Neutrophil (primary cell): ENCODE results near the gene VPS35L.

Source experiments
- H3K27ac ChIP-seq: fragments of 200-600 bp; sonication (generic); 2 replicates; pipeline ENCODE4 v1.5.1; 2016; ENCODE audit warnings: mild to moderate bottlenecking, moderate library complexity
- H3K27me3 ChIP-seq: fragments of 200-600 bp; sonication (generic); 2 replicates; pipeline ENCODE4 v1.6.0; 2016; ENCODE audit warnings: mild to moderate bottlenecking
- H3K36me3 ChIP-seq: fragments of 200-600 bp; sonication (generic); 2 replicates; pipeline ENCODE4 v1.5.1; 2017
- H3K4me1 ChIP-seq, 2 experiments: fragments of 200-600 bp in 1 of 2; sonication (generic) in 1 of 2; 1 replicate in 1 of 2; 2 replicates in 1 of 2; pipeline versions ENCODE4 v1.5.1 to v1.6.1; 2013 to 2016; ENCODE audit warnings: low read depth in 1 of 2, low read length in 1 of 2, mild to moderate bottlenecking in 1 of 2, moderate library complexity in 1 of 2; ENCODE audit not compliant: control insufficient read depth in 1 of 2, insufficient read depth in 1 of 2
- H3K4me3 ChIP-seq, 2 experiments: fragments of 200-600 bp in 1 of 2; sonication (generic) in 1 of 2; 1 replicate in 1 of 2; 2 replicates in 1 of 2; pipeline ENCODE4 v1.5.1; 2013 to 2016; ENCODE audit warnings: low read depth in 1 of 2, low read length in 1 of 2, mild to moderate bottlenecking in 1 of 2, moderate library complexity in 1 of 2
- H3K9me3 ChIP-seq: fragments of 200-600 bp; sonication (generic); 2 replicates; pipeline ENCODE4 v1.5.1; 2016
- TF ChIP-seq, protein P1 (sequence below): fragments of 200-600 bp; sonication (generic); IDR thresholded peaks from 2 replicates; pipeline ENCODE4 v1.5.1; 2016; ENCODE audit warnings: antibody characterized with exemption

The VPS35L gene

DNA sequence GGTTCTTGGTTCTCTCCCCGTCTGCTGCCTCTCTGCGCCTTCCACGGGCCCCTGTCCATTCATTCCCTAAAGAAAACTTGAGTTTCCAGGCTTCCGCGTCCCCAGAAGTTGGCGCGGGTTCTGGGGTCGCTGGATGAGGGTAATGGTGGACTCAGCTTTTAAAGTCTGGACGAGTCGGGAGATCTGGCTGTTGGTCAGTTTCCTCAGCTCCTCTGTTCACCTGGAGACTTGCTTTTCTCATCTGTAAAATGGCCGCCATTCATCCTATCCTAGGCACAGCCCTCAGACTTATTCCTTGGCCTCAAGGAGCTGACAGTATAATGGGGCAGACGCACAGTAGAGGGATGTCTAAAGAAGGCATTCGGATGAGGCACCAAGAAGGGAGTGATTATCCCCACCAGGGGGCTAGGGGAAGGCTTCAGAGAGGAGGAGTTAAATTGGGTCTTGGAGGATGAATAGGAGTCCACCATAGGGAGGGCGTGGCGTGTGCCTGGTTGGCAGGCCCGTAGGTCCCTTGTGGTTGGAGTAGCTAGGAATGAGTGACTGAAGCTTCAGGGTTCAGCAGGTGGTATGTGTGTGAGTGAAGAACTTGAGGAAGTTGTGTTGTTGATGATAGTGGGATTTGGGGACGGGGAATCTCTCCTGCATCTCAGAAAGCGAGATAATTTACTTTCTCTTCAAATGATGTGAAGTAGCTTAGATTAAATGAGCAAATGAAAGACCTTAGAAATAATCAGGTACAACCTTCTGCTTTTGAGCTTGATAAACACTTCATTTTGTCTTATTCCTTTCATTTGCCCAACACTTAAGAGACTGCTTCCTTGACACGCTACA is 652 bp downstream of the VPS35L start:
- Histone ChIP-seq H3K4me3 (peak overlapping the region; percentile 79 to 91), H3K9me3 (no peaks in the 10 kb centered on the region), H3K27ac (peak overlapping the region; percentile 76), H3K4me1 (peaks cover 16% of the 10 kb centered on the region in 2 experiments), H3K36me3 (peaks cover 9% of the 10 kb centered on the region), H3K27me3 (no peaks in the 10 kb centered on the region)
- TF ChIP-seq, protein P1, sequence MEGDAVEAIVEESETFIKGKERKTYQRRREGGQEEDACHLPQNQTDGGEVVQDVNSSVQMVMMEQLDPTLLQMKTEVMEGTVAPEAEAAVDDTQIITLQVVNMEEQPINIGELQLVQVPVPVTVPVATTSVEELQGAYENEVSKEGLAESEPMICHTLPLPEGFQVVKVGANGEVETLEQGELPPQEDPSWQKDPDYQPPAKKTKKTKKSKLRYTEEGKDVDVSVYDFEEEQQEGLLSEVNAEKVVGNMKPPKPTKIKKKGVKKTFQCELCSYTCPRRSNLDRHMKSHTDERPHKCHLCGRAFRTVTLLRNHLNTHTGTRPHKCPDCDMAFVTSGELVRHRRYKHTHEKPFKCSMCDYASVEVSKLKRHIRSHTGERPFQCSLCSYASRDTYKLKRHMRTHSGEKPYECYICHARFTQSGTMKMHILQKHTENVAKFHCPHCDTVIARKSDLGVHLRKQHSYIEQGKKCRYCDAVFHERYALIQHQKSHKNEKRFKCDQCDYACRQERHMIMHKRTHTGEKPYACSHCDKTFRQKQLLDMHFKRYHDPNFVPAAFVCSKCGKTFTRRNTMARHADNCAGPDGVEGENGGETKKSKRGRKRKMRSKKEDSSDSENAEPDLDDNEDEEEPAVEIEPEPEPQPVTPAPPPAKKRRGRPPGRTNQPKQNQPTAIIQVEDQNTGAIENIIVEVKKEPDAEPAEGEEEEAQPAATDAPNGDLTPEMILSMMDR: no peak

DNA sequence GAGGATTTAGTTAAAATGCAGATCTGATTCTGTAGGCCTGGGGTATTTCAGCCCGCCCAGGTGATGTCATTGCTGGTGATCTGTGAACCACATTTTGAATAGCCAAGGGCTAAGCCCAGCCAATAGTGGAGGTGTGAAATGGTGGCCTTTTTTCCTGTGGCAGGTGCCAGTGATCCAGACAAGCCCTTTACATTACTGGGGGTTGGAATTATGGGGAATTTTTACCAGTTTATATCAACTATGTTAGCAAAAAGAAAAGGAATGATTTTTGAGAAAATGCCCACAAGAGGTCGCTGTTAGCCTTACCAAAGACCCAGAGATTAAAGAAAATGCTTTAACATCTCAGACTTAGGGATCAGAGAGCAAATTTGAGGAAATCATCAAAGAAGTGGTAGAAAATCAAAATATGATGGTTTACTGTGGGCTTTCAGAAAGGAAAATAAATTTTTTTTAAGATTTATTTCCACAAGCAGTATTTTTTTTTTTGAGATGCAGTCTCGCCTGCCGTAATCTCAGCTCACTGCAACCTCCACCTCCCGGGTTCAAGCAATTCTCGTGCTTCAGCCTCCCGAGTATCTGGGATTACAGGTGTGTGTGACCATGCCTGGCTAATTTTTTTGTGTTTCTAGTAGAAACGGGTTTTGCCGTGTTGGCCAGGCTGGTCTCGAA is 3.9 kb downstream of the VPS35L start:
- Histone ChIP-seq H3K27ac (no peak overlapping the region), H3K36me3 (no peaks in the 10 kb centered on the region), H3K27me3 (no peaks in the 10 kb centered on the region), H3K4me1 (peaks cover 14 to 16% of the 10 kb centered on the region in 2 experiments), H3K9me3 (no peaks in the 10 kb centered on the region), H3K4me3 (no peak overlapping the region)
- TF ChIP-seq, protein P1: peak; percentile 56

DNA sequence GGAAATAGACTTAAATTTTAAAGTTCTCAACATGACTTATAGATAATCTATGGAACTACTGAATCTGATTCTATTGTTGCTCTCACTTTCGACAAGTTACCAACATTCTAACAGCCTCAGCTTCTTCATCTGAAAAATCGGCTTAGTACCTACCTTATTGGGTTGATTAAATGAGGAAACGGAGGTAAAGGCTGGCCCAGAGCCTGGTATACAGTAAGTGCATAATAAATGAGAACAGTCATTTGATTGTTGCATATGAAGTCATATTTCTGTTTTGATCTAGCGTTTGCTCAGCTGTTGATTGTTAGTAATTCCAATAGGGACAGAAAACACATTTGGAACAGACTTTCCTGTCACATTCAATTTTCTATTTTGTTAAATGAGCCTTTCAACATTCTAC is 4.6 kb downstream of the VPS35L start:
- Histone ChIP-seq H3K9me3 (no peaks in the 10 kb centered on the region), H3K4me1 (peaks cover 7 to 10% of the 10 kb centered on the region in 2 experiments), H3K27ac (no peak overlapping the region), H3K36me3 (peaks cover 2% of the 10 kb centered on the region), H3K27me3 (no peaks in the 10 kb centered on the region), H3K4me3 (no peak overlapping the region)
- TF ChIP-seq, protein P1: no peak

DNA sequence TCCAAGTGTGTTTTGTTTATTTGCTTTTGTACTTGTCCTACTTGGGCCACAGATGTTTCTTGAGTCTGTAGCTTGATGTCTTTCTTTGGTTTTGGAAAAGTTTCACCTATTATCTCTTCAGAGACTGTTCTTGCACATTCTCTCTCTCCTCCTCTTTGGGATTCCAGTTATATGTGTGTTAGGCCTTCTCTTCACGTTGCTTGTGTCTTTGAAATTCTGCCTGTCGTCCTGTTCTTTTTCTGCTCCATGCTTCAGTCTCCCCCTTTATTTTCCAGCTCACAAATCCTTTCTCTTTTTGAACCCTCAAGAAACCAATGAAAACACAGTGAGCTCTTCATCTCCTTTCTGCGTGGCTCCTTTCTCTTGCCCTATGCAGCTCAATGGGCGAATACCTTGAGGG is 7.9 kb downstream of the VPS35L start:
- no peaks in the 10 kb centered on the region for H3K9me3 ChIP-seq
- no peaks in the 10 kb centered on the region for H3K27me3 ChIP-seq
- TF ChIP-seq, protein P1: no peak
- peaks cover 22% of the 10 kb centered on the region for H3K36me3 ChIP-seq
- no peak overlapping the region for H3K27ac ChIP-seq
- H3K4me1 ChIP-seq: no peaks in the 10 kb centered on the region
- no peak overlapping the region for H3K4me3 ChIP-seq

DNA sequence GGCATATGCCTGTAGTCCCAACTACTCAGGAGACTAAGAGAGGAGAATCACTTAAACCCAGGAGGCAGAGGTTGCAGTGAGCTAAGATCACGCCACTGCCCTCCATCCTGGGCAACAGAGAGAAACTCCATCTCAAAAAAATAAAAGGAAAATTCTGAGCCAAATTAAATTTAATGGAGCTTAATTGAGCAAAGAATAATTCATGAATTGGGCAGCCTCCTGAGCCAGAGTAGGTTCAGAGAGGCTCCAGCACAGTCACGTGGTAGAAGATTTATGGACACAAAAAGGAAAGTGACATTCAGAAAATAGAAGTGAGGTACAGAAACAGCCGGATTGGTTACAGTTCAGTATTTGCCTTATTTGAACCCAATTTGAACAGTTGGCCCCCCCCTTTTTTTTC is 10.9 kb downstream of the VPS35L start:
- Histone ChIP-seq H3K27me3 (no peaks in the 10 kb centered on the region), H3K36me3 (peaks cover 38% of the 10 kb centered on the region), H3K4me3 (no peak overlapping the region), H3K9me3 (no peaks in the 10 kb centered on the region), H3K27ac (no peak overlapping the region), H3K4me1 (no peaks in the 10 kb centered on the region)
- TF ChIP-seq, protein P1: no peak
